Panc1 (cell line): ENCODE data around the gene TLR3. TPM values are rescaled to one million over a fixed set of nuclear protein-coding genes. Genes with fewer than 3 reads are reported as not detected.
"Not testable (repeated sequence)": the region's sequence is repeated elsewhere in the genome, so short reads cannot be mapped to it uniquely, and the experiment has no call there.

Experiments
- ATAC-seq: fragments of 200-7000 bp; cut with Tn5 transposase; 2 replicates; pipeline ENCODE4 v1.9.1; 2020; ENCODE audit warnings: mild to moderate bottlenecking, moderate library complexity
- BruUV-seq: library from RNA; stranded (reverse); fragments of 400-500 nt; replicated peaks from 2 replicates; lab custom pipeline; 2021; lab: Mats Ljungman, UMichigan
- CTCF ChIA-PET: fragments of 300-600 bp; sonication (Branson Sonifier 250); formaldehyde crosslinking; loops from one replicate; lab custom pipeline; 2022; ENCODE audit warnings: antibody characterized with exemption; lab: Charles Lee
- POLR2A ChIA-PET: fragments of 300-600 bp; sonication (Branson Sonifier 250); formaldehyde crosslinking; loops from one replicate; lab custom pipeline; 2022; ENCODE audit warnings: antibody characterized with exemption; lab: Charles Lee
- DNase-seq: peaks from one replicate; pipeline ENCODE4 v3.0.0-alpha.2; 2010; ENCODE audit warnings: low read depth, low spot score
- H3K27ac ChIP-seq: 2 replicates; pipeline ENCODE4 v1.5.1; 2011; ENCODE audit warnings: mild to moderate bottlenecking, low read length, inconsistent platforms
- H3K27me3 ChIP-seq: fragments of 200-500 bp; sonication (Bioruptor generic); 2 replicates; pipeline ENCODE4 v1.6.0; 2014; ENCODE audit warnings: low read length, inconsistent platforms; ENCODE audit not compliant: control insufficient read depth, insufficient read depth
- H3K36me3 ChIP-seq: fragments of 200-500 bp; sonication (Bioruptor generic); 2 replicates; pipeline ENCODE4 v1.5.1; 2014; ENCODE audit warnings: inconsistent platforms, mild to moderate bottlenecking, low read length, moderate library complexity; ENCODE audit not compliant: control insufficient read depth, insufficient read depth
- H3K4me1 ChIP-seq: 2 replicates; pipeline ENCODE4 v1.5.1; 2011; ENCODE audit warnings: inconsistent platforms, mild to moderate bottlenecking, low read length, moderate library complexity; ENCODE audit not compliant: control insufficient read depth, insufficient read depth
- H3K4me3 ChIP-seq, 2 experiments: 2 replicates each; pipeline ENCODE4 v1.5.1; 2011 to 2012; ENCODE audit warnings: low read depth in 2 of 2, low read length in 2 of 2, mild to moderate bottlenecking in 2 of 2, inconsistent platforms in 1 of 2, moderate library complexity in 1 of 2
- H3K9me3 ChIP-seq: fragments of 200-500 bp; sonication (Bioruptor generic); 2 replicates; pipeline ENCODE4 v1.5.1; 2014; ENCODE audit warnings: low read depth, mild to moderate bottlenecking, inconsistent platforms, low read length, moderate library complexity; ENCODE audit not compliant: control insufficient read depth, insufficient read depth
- CTCF ChIP-seq: fragments of 450-650 bp; IDR thresholded peaks from 2 replicates; pipeline ENCODE4 v1.5.1; 2017; ENCODE audit warnings: mild to moderate bottlenecking
- POLR2AphosphoS5 ChIP-seq: IDR thresholded peaks from 2 replicates; pipeline ENCODE4 v1.6.1; 2012; ENCODE audit warnings: mild to moderate bottlenecking, low read depth, low read length, moderate library complexity
- REST ChIP-seq, 2 experiments: IDR thresholded peaks; 2 replicates each; pipeline ENCODE4 v1.6.1; 2011 to 2012; ENCODE audit warnings: low read depth in 2 of 2, control low read depth in 1 of 2, low read length in 1 of 2, mild to moderate bottlenecking in 1 of 2, moderate library complexity in 1 of 2; ENCODE audit not compliant: insufficient read depth in 1 of 2
- SIN3A ChIP-seq: IDR thresholded peaks from 2 replicates; pipeline ENCODE4 v1.6.1; 2012; ENCODE audit warnings: low read depth, mild to moderate bottlenecking, low read length, moderate library complexity, borderline replicate concordance; ENCODE audit not compliant: insufficient read depth
- TCF7L2 ChIP-seq: IDR thresholded peaks from 2 replicates; pipeline ENCODE4 v1.6.1; 2011; ENCODE audit warnings: mild to moderate bottlenecking, low read depth, low read length, inconsistent platforms
- in situ Hi-C: cut with HindIII; loops from 2 replicates; pipeline ENCODE4 v1.10.0; 2016; ENCODE audit warnings: low sequenced_read_pairs, low pct_unique_long_range_greater_than_20kb
- intact Hi-C: fragments of 100-400 bp; cut with micrococcal nuclease; formaldehyde crosslinking; loops from one replicate; pipeline ENCODE4 v1.10.0; 2022; ENCODE audit not compliant: unreplicated experiment
- total RNA-seq: library from RNA; stranded (reverse); gene quantifications from one replicate; pipeline ENCODE4 v1.2.1, GENCODE V29; 2021; ENCODE audit not compliant: unreplicated experiment

Gene TLR3
- total RNA-seq, 1 experiment from 2014 or later, result 0.41 TPM

DNA sequence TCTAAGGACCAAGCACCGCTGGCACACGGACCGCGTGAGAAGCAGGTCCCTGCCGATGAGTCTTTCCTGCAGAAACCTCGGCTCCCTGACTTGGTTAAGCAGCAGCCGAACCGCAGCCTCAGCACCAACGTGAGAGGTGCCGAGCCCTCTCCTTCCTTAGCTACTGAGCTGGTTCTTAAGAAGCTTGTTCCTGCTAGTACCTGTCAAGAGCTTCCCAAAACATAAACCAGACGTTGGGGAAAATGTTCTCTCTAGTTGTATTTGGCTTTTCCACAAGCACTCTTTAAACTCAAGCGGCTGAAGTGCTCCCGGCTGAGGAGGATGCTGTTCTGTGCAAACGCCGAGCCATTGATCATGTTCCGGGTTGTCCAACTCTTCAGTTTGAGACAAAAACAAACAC, 29.3 kb upstream of the TLR3 start:
- Histone ChIP-seq H3K4me1 (peaks cover 4% of the 10 kb centered on the region; the same call in 1 of the 2 replicates), H3K36me3 (no peaks in the 10 kb centered on the region), H3K4me3 (no peak overlapping the region), H3K27me3 (no peaks in the 10 kb centered on the region), H3K9me3 (no peaks in the 10 kb centered on the region), H3K27ac (no peak overlapping the region)
- ATAC-seq (no peak), DNase-seq (no peak)
- POLR2A ChIA-PET, result no interaction called here
- no TSS peak for BruUV-seq
- CTCF ChIA-PET, result no interaction called here
- intact Hi-C loops (loop anchor here (5.0 kb wide), 1 partner anchor 397 kb away; no protein-coding TSS in a partner anchor), in situ Hi-C loops (no loop called here)
- TF ChIP-seq POLR2AphosphoS5 (no peak), SIN3A (no peak), TCF7L2 (no peak), CTCF (no peak), REST (IDR thresholded peaks at IDR 0.05; ENCODE audit: insufficient read depth in 1 of 2, low read depth in 2 of 2, low read length in 1 of 2) (no peak)

- no peak for TF ChIP-seq CTCF
- TF ChIP-seq SIN3A, result no peak
- TF ChIP-seq TCF7L2, result no peak
- TF ChIP-seq POLR2AphosphoS5, result no peak
- no peak for TF ChIP-seq REST (IDR thresholded peaks at IDR 0.05; ENCODE audit: insufficient read depth in 1 of 2, low read depth in 2 of 2, low read length in 1 of 2)
- ChIA-PET CTCF (no interaction called here), POLR2A (no interaction called here)
- Histone ChIP-seq H3K9me3 (no peaks in the 10 kb centered on the region), H3K27me3 (no peaks in the 10 kb centered on the region), H3K36me3 (no peaks in the 10 kb centered on the region), H3K27ac (no peak overlapping the region), H3K4me1 (peaks cover 4% of the 10 kb centered on the region; the same call in 1 of the 2 replicates), H3K4me3 (no peak overlapping the region)
- intact Hi-C loops (no loop called here), in situ Hi-C loops (no loop called here)
- ATAC-seq (no peak), DNase-seq (no peak)
- BruUV-seq, result no TSS peak
These were observed 28.6 kb upstream of the TLR3 start for GRCh38 chr4:186040316-186040715.

DNA sequence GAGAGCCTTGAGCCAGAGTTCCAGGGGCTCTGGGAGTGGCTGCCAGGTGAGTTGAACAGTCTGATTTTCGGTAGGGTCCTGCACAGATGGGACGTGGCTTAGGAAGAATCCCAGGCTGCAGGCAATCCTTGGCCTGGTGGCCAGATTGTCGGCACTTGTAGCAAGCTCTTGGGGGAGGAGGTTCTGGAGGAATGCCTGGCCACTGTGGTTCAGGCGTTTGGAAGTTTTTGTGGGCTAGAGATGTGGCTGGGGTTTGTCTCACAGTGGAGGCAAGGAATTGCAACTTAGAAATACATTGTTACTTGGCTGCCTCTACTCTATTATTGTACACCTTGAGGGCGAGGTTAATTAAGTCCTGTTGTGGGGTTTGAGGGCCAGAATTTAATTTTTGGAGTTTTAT, 21.5 kb upstream of the TLR3 start:
- H3K27me3 ChIP-seq, ATAC-seq, CTCF ChIA-PET, H3K4me1 ChIP-seq, intact Hi-C loops, DNase-seq, in situ Hi-C loops, H3K27ac ChIP-seq, H3K36me3 ChIP-seq, H3K4me3 ChIP-seq, H3K9me3 ChIP-seq, BruUV-seq, POLR2A ChIA-PET: not testable (repeated sequence)

- H3K4me1 ChIP-seq, H3K27ac ChIP-seq, DNase-seq, H3K4me3 ChIP-seq, CTCF ChIA-PET, H3K9me3 ChIP-seq, H3K27me3 ChIP-seq, ATAC-seq, intact Hi-C loops, in situ Hi-C loops, POLR2A ChIA-PET, BruUV-seq, H3K36me3 ChIP-seq: not testable (repeated sequence)
These were observed 18.8 kb upstream of the TLR3 start for GRCh38 chr4:186050135-186050534.
